ENCODE measurements around the gene MTCH1. TPM values are rescaled to one million over a fixed set of nuclear protein-coding genes. Genes with fewer than 3 reads are reported as not detected.
A peak's percentile ranks its signal among the peaks of the same experiment; 100 is the strongest.

Gene MTCH1, protein sequence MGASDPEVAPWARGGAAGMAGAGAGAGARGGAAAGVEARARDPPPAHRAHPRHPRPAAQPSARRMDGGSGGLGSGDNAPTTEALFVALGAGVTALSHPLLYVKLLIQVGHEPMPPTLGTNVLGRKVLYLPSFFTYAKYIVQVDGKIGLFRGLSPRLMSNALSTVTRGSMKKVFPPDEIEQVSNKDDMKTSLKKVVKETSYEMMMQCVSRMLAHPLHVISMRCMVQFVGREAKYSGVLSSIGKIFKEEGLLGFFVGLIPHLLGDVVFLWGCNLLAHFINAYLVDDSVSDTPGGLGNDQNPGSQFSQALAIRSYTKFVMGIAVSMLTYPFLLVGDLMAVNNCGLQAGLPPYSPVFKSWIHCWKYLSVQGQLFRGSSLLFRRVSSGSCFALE
- 175 and 180 TPM in 2 replicates for total RNA-seq
- long read RNA-seq, transcript MTCH1-202 (12 exons, 2,057 nt): major isoform, 9 of 40 reads
- long read RNA-seq, transcript MTCH1-201 (12 exons, 2,006 nt): minor isoform, 6 of 40 reads
- long read RNA-seq, partial matches to known transcripts: 17 of 40 reads
- long read RNA-seq, other reads (novel, unspliced or antisense): 8 of 40 reads

DNA sequence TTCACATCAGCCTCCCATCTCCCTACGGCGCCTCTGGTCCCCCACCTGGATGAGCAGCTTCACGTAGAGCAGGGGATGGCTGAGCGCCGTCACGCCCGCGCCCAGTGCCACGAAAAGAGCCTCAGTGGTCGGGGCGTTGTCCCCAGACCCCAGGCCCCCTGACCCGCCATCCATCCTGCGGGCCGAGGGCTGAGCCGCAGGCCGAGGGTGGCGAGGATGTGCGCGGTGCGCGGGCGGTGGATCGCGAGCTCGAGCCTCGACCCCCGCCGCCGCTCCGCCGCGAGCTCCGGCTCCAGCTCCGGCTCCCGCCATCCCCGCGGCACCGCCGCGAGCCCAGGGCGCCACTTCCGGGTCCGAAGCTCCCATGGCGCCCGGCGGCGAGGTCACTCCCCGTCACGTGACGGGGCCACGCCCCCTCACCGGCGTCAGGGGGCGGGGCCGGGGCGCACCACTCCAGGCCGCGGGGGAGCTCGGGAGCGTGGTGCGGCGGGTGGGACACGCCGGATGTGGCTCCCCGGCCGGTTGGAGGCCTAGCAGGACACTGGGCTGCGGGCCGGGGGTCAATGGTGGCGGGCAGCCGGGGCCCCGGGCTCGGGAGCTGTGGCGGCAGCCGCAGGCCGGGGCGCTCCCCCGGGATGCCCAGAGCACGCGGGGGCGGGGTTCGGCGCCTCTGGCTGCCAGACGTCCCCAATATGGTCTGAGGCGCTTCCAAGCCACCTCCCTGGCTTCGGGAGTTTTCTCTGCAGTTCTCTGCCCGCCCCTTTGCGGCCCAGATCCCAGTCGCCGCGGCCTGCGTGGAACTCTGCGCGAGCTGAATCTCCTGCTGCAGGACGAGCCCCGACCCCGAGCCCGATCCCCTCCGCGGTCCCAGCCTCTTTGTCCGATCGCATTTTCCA lies at the start of gene MTCH1:
TSS of gene MTCH1 (minus strand) at position 389 of the 896 bp plus-strand sequence. CDS start at position 366, 23 bp downstream.
- TF ChIP-seq, protein P1, sequence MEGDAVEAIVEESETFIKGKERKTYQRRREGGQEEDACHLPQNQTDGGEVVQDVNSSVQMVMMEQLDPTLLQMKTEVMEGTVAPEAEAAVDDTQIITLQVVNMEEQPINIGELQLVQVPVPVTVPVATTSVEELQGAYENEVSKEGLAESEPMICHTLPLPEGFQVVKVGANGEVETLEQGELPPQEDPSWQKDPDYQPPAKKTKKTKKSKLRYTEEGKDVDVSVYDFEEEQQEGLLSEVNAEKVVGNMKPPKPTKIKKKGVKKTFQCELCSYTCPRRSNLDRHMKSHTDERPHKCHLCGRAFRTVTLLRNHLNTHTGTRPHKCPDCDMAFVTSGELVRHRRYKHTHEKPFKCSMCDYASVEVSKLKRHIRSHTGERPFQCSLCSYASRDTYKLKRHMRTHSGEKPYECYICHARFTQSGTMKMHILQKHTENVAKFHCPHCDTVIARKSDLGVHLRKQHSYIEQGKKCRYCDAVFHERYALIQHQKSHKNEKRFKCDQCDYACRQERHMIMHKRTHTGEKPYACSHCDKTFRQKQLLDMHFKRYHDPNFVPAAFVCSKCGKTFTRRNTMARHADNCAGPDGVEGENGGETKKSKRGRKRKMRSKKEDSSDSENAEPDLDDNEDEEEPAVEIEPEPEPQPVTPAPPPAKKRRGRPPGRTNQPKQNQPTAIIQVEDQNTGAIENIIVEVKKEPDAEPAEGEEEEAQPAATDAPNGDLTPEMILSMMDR (IDR thresholded peaks at IDR 0.05): no peak
- peak; percentile 97 for DNase-seq (ENCODE audit: extremely low spot score, unreplicated experiment)
- no peaks in the 10 kb centered on the region for H3K27me3 Mint-ChIP-seq (ENCODE audit: unreplicated experiment)
- H3K27ac Mint-ChIP-seq (ENCODE audit: unreplicated experiment): peak within 1 kb of the TSS; percentile 93
- H3K4me3 Mint-ChIP-seq (ENCODE audit: unreplicated experiment): peak within 1 kb of the TSS; percentile 88
- H3K4me1 Mint-ChIP-seq (ENCODE audit: unreplicated experiment): peaks cover 17% of the 10 kb centered on the region
- no peaks in the 10 kb centered on the region for H3K9me3 Mint-ChIP-seq (ENCODE audit: unreplicated experiment)
- no peaks in the 10 kb centered on the region for H3K36me3 Mint-ChIP-seq (ENCODE audit: unreplicated experiment)

DNA sequence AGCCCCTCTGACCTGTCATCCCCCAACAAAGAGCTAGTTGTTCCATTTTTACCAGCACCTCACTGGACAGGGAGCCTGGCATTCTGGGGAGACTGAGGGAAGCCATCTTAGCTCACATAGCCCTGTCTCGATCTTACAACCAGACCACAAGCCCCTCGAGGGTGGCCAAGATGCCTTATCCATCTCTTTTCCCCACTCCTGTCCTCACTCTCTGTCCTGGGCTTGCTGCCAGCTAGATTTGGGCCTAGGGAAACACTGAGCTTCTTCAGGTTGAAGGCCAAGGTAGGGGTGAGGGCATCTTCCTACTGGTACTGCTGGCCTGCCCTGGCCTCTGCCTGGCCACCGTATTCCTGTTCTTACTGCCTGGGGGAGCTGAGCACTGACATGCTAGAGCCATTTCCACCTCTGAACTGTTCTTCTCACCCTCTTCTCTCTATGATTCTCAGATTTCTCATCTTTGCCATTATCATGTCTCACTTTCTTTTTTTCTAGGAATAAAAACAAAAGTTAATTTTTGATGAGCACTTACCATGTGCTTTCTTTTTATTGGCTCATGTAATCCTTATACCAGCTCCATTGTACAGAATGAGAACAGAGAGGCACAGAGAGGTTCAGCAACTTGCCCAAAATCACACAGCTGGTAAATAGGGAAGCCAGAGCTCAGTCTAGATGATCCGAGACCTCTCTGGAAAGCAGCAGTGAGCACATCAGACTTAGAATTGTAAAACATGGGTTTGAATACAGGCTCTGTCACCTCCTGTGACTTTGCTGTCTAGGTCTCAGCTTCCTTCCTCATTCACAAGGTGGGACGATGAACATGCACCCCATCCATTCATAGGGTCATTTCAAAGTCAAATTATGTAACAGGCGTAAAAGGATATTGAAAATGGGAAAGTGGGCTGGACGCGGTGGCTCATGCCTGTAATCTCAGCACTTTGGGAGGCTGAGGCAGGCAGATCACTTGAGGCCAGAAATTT lies 48.1 kb upstream of the MTCH1 start:
- TF ChIP-seq, protein P1 (IDR thresholded peaks at IDR 0.05): no peak
- Mint-ChIP-seq H3K27ac (ENCODE audit: unreplicated experiment) (no peak overlapping the region), H3K27me3 (ENCODE audit: unreplicated experiment) (peaks cover 5% of the 10 kb centered on the region), H3K36me3 (ENCODE audit: unreplicated experiment) (no peaks in the 10 kb centered on the region), H3K4me1 (ENCODE audit: unreplicated experiment) (peaks cover 4% of the 10 kb centered on the region), H3K4me3 (ENCODE audit: unreplicated experiment) (no peak overlapping the region), H3K9me3 (ENCODE audit: unreplicated experiment) (peaks cover 6% of the 10 kb centered on the region)
- no peak for DNase-seq (ENCODE audit: extremely low spot score, unreplicated experiment)

DNA sequence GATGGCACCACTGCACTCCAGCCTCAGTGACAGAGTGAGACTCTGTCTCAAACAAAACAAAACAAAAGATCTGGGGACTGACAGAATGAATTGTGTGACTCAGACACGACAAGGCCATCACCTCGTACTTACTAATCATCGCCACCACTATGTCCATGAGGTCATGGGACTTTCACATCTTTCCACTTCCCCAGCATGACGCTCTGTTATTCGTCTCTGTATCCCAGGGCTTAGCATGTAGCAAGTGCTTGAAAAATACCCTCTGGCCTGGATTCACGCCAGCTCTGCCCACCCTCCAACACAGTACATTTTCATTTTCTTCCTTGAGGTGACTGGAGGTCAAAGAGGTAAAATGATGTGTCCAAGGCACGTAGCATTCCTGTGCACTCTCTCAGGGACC lies 47.3 kb upstream of the MTCH1 start:
- DNase-seq (ENCODE audit: extremely low spot score, unreplicated experiment): no peak
- H3K27ac Mint-ChIP-seq (ENCODE audit: unreplicated experiment): no peak overlapping the region
- H3K27me3 Mint-ChIP-seq (ENCODE audit: unreplicated experiment): peaks cover 2% of the 10 kb centered on the region
- TF ChIP-seq, protein P1 (IDR thresholded peaks at IDR 0.05): no peak
- no peaks in the 10 kb centered on the region for H3K36me3 Mint-ChIP-seq (ENCODE audit: unreplicated experiment)
- H3K9me3 Mint-ChIP-seq (ENCODE audit: unreplicated experiment): peaks cover 6% of the 10 kb centered on the region
- H3K4me3 Mint-ChIP-seq (ENCODE audit: unreplicated experiment): no peak overlapping the region
- H3K4me1 Mint-ChIP-seq (ENCODE audit: unreplicated experiment): no peaks in the 10 kb centered on the region

DNA sequence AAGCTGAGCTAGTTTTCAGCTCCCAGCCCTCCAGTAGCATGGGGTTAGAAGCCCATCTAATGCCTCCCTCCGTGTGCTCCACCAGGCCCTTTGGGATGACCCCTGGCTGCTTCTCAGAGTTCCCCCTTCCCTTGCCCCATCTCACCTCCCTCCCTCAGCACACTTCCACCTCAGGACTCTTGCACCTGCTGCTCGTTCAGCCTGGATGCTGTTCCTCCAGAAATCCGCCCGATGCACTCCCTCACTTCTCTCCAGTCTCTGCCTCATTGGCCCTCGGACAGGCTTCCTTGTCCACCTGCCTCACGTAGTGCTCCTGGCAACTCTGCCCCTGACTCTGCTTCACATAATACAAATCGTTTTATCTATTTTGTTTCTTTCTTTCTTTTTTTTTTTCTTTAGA lies 46.2 kb upstream of the MTCH1 start:
- DNase-seq (ENCODE audit: extremely low spot score, unreplicated experiment): no peak
- TF ChIP-seq, protein P1 (IDR thresholded peaks at IDR 0.05): no peak
- Mint-ChIP-seq H3K4me3 (ENCODE audit: unreplicated experiment) (no peak overlapping the region), H3K27ac (ENCODE audit: unreplicated experiment) (no peak overlapping the region), H3K9me3 (ENCODE audit: unreplicated experiment) (peaks cover 6% of the 10 kb centered on the region), H3K4me1 (ENCODE audit: unreplicated experiment) (no peaks in the 10 kb centered on the region), H3K27me3 (ENCODE audit: unreplicated experiment) (no peaks in the 10 kb centered on the region), H3K36me3 (ENCODE audit: unreplicated experiment) (no peaks in the 10 kb centered on the region)

All from osteocyte (in vitro differentiated cells).